KG1 (cell line): ENCODE results near the gene LIPM.

Experiments used
- DNase-seq: peaks from one replicate; lab custom pipeline; 2025; lab: John Stamatoyannopoulos, UW

LIPM gene, protein sequence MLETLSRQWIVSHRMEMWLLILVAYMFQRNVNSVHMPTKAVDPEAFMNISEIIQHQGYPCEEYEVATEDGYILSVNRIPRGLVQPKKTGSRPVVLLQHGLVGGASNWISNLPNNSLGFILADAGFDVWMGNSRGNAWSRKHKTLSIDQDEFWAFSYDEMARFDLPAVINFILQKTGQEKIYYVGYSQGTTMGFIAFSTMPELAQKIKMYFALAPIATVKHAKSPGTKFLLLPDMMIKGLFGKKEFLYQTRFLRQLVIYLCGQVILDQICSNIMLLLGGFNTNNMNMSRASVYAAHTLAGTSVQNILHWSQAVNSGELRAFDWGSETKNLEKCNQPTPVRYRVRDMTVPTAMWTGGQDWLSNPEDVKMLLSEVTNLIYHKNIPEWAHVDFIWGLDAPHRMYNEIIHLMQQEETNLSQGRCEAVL

DNA sequence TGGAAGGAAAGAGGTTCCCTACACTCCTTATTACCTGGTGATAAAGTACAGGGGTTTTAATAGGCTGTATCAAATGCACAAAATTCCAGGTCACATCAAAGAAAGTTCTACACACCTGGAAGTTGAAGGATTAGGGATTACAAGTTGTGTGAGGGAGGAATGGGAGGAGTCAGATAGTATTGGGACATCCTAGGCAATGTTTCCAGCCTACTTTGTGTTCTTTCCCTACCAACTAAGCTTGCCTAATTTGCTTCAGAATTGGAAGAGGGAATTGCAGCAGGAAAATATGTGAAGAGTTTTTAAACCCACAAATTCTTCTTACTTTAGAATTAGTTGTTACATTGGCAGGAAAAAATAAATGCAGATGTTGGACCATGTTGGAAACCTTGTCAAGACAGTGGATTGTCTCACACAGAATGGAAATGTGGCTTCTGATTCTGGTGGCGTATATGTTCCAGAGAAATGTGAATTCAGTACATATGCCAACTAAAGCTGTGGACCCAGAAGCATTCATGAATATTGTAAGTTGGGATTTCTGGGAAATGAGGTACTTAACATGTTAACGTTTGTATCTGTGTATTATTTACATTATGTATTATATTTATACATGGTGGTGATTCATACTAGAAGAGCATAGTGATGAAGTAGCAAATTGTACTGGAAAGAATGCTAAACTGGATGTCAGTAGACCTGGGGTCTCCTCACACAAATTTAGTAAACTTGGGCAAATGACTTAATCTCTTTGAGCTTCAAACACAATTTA is at the start of gene LIPM:
TSS of gene LIPM (plus strand) at position 208 of the 763 bp plus-strand sequence. CDS start at position 375, 167 bp downstream.
- no peak for DNase-seq

DNA sequence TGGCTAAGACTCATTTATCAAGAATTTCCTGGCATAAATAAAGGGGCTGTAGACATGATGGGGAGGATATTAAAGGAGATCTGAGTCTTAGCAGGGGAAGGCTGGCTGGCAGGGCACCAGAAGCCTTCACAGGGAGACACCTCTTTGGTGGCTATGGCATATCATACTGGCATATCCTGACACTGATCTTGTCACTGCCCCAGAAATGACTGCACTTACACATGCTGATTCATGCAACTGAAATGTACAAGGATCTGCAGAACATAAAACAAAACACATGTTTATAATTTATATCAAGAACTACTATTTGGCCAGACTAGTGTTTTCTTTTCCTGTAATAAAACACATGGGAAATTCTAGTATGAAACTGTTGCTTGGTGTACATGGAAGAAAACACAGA is 48.2 kb upstream of the LIPM start:
- no peak for DNase-seq

DNA sequence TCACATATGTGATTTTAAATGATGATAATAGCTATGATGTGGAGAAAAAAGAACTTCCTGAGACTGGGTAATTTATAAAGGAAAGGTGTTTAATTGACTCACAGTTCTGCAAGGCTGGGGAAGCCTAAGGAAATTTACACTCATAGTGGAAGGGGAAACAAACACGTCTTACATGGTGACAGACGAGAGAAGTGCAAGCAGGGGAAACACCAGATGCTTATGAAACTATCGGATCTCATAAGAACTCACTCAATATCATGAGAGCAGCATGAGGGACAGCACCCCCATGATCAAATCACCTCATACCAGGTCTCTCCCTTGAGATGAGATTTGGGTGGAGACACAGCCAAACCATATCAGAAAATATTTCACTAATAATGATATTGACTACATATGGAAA is 46.8 kb upstream of the LIPM start:
- DNase-seq: no peak

DNA sequence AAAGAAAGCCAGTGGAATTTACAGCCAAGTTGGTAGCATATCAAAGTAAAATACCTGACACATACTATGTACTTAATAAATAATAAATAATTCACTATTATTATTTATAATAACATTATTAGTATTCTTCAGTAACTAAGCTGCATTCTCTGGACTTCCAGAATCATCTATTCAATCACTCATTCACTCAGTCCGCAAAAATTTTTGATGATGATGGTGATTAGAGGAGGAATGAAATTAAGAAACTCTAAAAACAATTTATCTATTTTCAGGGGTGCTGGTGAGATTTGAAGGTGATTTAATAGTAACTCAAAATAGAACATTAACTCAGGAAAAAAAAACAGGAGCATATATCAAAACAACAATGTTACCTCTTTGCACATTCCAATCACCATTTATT is 45.9 kb upstream of the LIPM start:
- DNase-seq: no peak

DNA sequence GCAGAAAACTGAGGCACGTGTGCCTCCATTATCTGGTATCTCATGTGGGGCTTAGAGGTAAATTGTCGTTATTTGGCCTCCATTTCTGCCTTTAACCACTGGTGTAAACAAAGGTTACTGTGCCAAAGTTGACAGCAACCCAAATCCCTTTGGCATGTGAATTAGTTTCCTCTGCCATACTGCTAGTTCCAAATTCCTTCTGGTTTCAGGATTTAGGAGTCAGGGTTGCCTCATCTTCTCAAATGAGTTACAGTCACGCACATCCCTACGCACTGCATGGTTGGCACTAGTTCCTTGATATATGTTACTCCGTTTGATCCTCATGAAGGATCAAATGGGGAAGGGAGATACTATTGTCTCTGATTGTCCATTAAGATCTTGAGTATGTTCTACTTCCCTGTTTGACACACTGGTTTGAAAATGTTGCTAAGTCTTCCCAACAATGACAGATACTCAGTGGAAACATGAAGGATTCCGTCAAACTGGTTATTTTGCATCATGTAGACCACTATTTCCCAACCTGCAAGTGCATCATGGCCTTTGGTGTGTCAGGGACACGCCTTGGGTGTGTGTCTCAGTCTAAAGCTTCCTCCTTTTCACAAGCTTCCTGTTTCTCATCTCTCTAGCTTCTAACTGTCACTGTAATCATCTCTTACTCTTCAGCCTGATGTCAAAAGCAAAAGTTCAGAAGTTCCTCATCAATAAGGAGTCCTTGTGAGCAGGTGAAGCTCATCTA is 43.0 kb upstream of the LIPM start, which contains the start of gene LIPN:
TSS of gene LIPN (plus strand) at position 655 of the 736 bp plus-strand sequence. CDS start 1,386 bp downstream, outside the sequence.
- DNase-seq: peak; percentile 17

DNA sequence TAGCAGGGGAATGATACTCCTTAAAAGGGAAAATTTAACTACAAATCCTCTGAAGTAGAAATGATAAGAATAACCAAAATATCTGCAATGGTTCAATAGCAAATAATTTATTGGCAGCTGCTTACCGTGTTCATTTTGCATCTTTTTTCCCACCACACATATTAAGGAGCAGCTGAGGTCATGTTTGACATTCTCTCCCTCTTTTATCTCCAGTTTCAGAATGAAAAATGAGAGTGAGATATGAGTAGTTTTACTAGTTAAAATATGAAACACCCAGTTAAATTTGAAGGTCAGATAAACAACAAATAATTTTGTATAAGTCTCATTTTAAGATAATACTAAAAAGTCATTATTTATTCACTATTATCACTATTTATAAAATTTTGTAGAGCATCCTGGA is 39.6 kb upstream of the LIPM start:
- no peak for DNase-seq

DNA sequence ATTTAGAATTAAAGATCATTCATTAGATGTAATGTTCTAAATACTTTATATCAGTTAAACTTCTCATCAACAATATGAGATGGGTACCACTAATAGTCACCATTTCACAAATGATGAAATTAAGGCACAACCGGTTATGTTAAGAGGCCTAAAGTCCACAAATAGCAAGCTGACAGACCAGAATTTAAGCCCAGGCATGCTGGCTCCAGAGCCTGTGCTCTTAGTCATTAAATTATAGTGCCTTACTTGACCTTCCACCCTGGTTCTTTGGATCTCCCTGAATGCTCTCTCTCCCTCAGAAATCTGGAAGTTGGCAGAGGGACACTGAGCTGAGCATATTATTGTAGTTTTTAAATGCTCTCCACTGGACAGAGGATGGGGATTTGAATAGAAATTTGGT is 39.1 kb upstream of the LIPM start:
- no peak for DNase-seq

GRCh38 chr10:88764110-88764509 is 38.4 kb upstream of the LIPM start:
- no peak for DNase-seq

GRCh38 chr10:88765816-88766215 is 36.7 kb upstream of the LIPM start:
- no peak for DNase-seq

DNA sequence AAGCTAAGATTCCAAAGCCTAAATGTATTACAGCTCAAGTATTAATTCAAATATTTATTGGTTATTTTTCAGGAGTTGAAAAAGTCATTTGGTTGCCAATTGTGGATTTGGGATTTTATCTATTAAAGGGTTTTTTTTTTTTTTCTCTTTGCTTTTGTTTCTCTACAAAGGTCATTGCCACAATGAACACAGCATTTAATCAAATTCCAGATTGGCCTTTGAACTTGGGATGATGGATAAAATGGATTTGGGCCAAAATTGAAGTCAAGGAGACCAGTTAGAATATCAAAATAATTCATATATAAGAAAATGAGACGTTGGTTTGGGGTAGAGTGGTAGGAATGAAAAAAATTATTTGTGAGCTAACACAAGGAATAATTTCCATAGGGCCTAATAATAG is 33.1 kb upstream of the LIPM start:
- no peak for DNase-seq

DNA sequence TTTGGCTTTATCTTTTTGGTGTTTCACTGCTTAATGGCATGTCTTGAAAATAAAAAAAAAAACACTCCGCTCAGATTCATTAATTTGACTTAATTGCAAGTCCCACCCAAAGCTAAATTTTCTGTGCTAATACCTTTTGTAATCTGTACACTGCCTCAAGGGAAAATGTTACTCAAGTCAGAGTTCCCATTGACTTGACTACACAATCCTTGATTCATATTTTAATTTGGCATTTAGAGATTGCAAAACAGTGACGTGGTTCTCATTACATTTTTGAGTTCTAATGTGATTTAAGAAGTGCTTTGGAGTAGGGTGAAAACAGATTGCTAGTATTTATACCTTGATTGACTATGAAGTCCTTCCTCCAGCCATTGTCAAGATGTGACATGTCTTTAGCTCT is 21.3 kb upstream of the LIPM start:
- no peak for DNase-seq

- no peak for DNase-seq
These were observed 20.3 kb upstream of the LIPM start for GRCh38 chr10:88782222-88782621.

DNA sequence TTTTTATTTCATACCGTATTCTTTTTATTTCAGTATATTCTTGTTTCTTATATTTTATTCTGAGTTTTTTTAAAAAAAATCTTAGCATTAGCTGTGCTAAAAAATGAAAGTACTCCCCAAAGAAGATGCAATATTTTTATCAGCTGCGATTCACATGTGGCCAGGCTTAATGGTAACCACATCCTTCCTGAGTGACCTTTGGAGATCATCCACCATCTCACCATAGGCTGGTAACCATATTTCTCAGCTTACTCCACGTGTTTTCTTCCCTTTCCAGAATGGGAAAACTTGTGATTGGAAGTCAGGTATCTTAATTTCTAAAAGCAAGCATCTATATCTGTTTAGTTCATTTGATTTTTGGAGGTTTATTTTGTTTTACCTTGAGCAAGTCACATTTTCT is 18.8 kb upstream of the LIPM start:
- DNase-seq: no peak

DNA sequence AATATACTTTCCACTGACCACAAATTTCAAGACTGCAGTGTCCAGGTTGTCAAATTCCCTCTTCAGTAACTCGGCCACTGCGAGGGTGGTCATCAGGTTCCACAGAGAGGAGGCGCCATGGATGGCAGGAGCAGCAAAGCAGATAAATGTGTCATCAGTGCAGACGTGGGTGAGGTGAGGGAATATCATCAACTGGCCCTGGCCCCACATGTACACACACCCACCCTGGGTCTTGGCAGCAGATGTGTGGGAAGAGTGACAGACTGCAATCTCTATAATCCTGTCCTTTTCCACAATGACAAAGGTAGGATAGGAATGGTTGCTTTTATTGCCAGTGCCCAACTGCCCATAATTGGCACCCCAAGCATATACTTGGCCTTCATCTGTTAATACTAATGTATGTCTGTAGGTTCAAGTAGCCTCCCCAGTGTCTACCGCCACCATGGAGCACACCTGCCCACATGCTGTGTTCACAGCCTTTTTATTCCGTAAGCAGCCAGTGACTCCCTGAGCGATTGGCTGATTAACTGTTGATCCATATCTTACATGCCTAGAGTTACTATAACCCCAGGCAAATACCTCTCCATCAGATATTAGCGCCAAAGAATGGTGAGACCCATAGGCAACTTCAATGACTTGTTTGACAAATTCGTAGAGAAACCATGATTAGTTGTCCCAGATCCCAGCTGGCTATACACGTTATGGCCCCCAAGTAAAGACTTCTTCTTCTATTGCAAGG is 16.3 kb upstream of the LIPM start:
- DNase-seq: no peak

- no peak for DNase-seq
These were observed 15.1 kb upstream of the LIPM start for GRCh38 chr10:88787463-88787862.

DNA sequence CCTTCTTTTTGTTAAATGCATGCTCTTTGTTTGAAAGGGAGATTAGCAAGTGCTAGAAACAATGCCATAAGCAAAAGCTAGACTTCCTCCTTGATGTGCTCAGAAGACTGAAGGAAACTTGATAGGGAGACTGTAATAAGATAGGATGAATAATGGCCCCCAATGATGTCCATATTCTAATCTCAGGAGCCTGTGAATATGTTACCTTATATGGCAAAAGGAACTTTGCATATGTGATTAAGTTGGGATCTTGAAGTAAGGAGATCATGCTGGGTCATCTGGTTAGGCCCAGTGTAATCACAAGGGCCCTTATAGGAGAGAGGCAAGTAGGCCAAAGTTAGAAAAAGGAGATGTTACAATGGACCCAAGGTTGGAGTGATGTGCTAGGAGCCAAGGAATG is 13.6 kb upstream of the LIPM start:
- DNase-seq: no peak

DNA sequence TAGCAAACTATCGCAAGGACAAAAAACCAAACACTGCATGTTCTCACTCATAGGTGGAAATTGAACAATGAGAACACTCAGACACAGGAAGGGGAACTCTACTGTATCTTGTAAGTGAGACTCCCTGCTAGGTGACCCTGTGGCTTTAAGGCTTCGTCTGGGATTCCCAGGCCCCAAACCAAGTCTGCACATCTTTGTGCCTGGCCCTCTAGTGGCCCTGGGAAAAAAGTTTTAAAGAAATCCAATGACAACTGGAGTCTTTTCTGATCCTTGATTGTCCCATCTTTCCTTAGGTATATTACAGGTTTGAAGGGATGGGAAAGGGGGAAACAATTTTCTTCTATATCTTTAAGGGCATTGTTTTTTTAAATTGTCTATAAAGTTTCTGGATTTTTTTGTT is 10.6 kb upstream of the LIPM start:
- no peak for DNase-seq

GRCh38 chr10:88792661-88793060 is 9.9 kb upstream of the LIPM start:
- DNase-seq: no peak

GRCh38 chr10:88793712-88794299 is 8.7 kb upstream of the LIPM start:
- DNase-seq: no peak

GRCh38 chr10:88794731-88795130 is 7.8 kb upstream of the LIPM start:
- DNase-seq: no peak
